Left colon (tissue), 2 donors: Measurements from ENCODE around the gene LILRA1. TPM values are rescaled to one million over a fixed set of nuclear protein-coding genes. Genes with fewer than 3 reads are reported as not detected.
"Not testable (repeated sequence)": the region's sequence is repeated elsewhere in the genome, so short reads cannot be mapped to it uniquely, and the experiment has no call there.

ENCODE experiments used
- ATAC-seq: fragments of 200-7000 bp; cut with Tn5 transposase; one replicate; pipeline ENCODE4 v1.9.1; 2020; ENCODE audit warnings: mild to moderate bottlenecking, moderate library complexity
- DNase-seq, 2 donors: peaks; one replicate each; pipeline ENCODE4 v3.0.0-alpha.2; 2020
- intact Hi-C, 2 donors: fragments of 100-400 bp; cut with DNase I in 1 of 2; cut with micrococcal nuclease in 1 of 2; formaldehyde crosslinking; loops; one replicate each; pipeline versions ENCODE4 v1.11.2 to v1.14.0; 2022; cut with DNase I, micrococcal nuclease
- total RNA-seq, 2 donors: library from RNA; stranded (reverse); fragmentation: NEBNext Ultra II Directional; extraction: Animal tissue kit (Norgen Biotek cat#: 25700); gene quantifications; one replicate each; pipeline ENCODE4 v1.2.1, GENCODE V29; 2021
- donor health status: DM: no; HTN: no; CAD: no.
- donor health status: DM: yes; HTN: yes; CAD: no.

The LILRA1 gene
- total RNA-seq, 2 donors from 2014 or later: 0.61 TPM; not detected in 1

GRCh38 chr19:54616057-54616456 lies 22.6 kb downstream of the LILRA1 start:
- intact Hi-C loops: no loop called here
- DNase-seq (no peak), ATAC-seq (no peak)

- intact Hi-C loops: no loop called here
- no peak for ATAC-seq
- no peak for DNase-seq
Observed at GRCh38 chr19:54616821-54617560, 23.6 kb downstream of the LILRA1 start.

- intact Hi-C loops: no loop called here
- DNase-seq (no peak), ATAC-seq (no peak)
Observed at GRCh38 chr19:54620464-54620863, 27.0 kb downstream of the LILRA1 start.

GRCh38 chr19:54622431-54622830 lies 29.0 kb downstream of the LILRA1 start:
- DNase-seq (no peak), ATAC-seq (no peak)
- intact Hi-C loops: no loop called here

GRCh38 chr19:54624234-54624633 lies 30.8 kb downstream of the LILRA1 start:
- intact Hi-C loops: not testable (repeated sequence)

GRCh38 chr19:54624934-54625730 lies 31.7 kb downstream of the LILRA1 start:
- intact Hi-C loops, DNase-seq, ATAC-seq: not testable (repeated sequence)

More at GRCh38 chr19:54624234-54624633, 30.8 kb downstream of the LILRA1 start:
- DNase-seq, ATAC-seq: not testable (repeated sequence)

- intact Hi-C loops: no loop called here
- ATAC-seq (no peak), DNase-seq (no peak)
Observed at GRCh38 chr19:54626757-54627156, 33.3 kb downstream of the LILRA1 start.

- intact Hi-C loops, ATAC-seq, DNase-seq: not testable (repeated sequence)
Observed at GRCh38 chr19:54627912-54628311, 34.5 kb downstream of the LILRA1 start.

- DNase-seq, ATAC-seq, intact Hi-C loops: not testable (repeated sequence)
Observed at GRCh38 chr19:54630262-54630661, 36.8 kb downstream of the LILRA1 start, which contains the start of gene LILRB1. Gene LILRB1 (plus strand): TSS chr19:54630484. CDS start chr19:54631074, 590 bp downstream.

GRCh38 chr19:54630782-54631181 lies 37.4 kb downstream of the LILRA1 start:
- ATAC-seq (no peak), DNase-seq (no peak)
- intact Hi-C loops: no loop called here

- ATAC-seq, DNase-seq, intact Hi-C loops: not testable (repeated sequence)
Observed at GRCh38 chr19:54631489-54632337, 38.3 kb downstream of the LILRA1 start.

GRCh38 chr19:54632517-54632916 lies 39.1 kb downstream of the LILRA1 start:
- intact Hi-C loops, ATAC-seq, DNase-seq: not testable (repeated sequence)

- DNase-seq: no peak
Observed at GRCh38 chr19:54633401-54633800, 40.0 kb downstream of the LILRA1 start.

GRCh38 chr19:54636081-54636480 lies 42.6 kb downstream of the LILRA1 start:
- intact Hi-C loops, DNase-seq, ATAC-seq: not testable (repeated sequence)

More at GRCh38 chr19:54633401-54633800, 40.0 kb downstream of the LILRA1 start:
- no peak for ATAC-seq
- intact Hi-C loops: no loop called here

GRCh38 chr19:54638683-54639082 lies 45.3 kb downstream of the LILRA1 start:
- no peak for ATAC-seq
- no peak for DNase-seq
- intact Hi-C loops: no loop called here

GRCh38 chr19:54642953-54643352 lies 49.5 kb downstream of the LILRA1 start:
- DNase-seq, intact Hi-C loops, ATAC-seq: not testable (repeated sequence)

- ATAC-seq, intact Hi-C loops, DNase-seq: not testable (repeated sequence)
Observed at GRCh38 chr19:54643583-54643982, 50.2 kb downstream of the LILRA1 start.

- peak in 1 of 2 donors; percentile 34 for DNase-seq
- ATAC-seq: no peak
- intact Hi-C loops: no loop called here
Observed at GRCh38 chr19:54644056-54644455, 50.6 kb downstream of the LILRA1 start.
